Activated B cell treated with CpG ODN at 0.5 μM for 24 hours (primary cell): ENCODE results near the gene FMNL2. TPM values are rescaled to one million over a fixed set of nuclear protein-coding genes. Genes with fewer than 3 reads are reported as not detected.

Experiments
- ATAC-seq: fragments of 200-7000 bp; cut with Tn5 transposase; one replicate; pipeline ENCODE4 v1.10.0; 2021; ENCODE audit warnings: low read depth, mild to moderate bottlenecking, moderate library complexity
- CTCF ChIA-PET: fragments of 350-600 bp; sonication (Branson Sonifier 250); formaldehyde crosslinking; loops from one replicate; lab custom pipeline; 2021; ENCODE audit warnings: antibody characterized with exemption; lab: Charles Lee
- POLR2A ChIA-PET: fragments of 350-600 bp; sonication (Branson Sonifier 250); formaldehyde crosslinking; loops from one replicate; lab custom pipeline; 2021; ENCODE audit warnings: antibody characterized with exemption; lab: Charles Lee
- DNase-seq: peaks from one replicate; pipeline ENCODE4 v3.0.0; 2022
- H3K27ac Mint-ChIP-seq: one replicate; pipeline ENCODE4 v1.8.0; 2020; ENCODE audit warnings: mixed read lengths
- H3K27me3 Mint-ChIP-seq: one replicate; pipeline ENCODE4 v1.8.0; 2021; ENCODE audit warnings: mixed read lengths
- H3K36me3 Mint-ChIP-seq: one replicate; pipeline ENCODE4 v1.8.0; 2021; ENCODE audit warnings: low read depth, mixed read lengths
- H3K4me1 Mint-ChIP-seq: one replicate; pipeline ENCODE4 v1.8.0; 2021; ENCODE audit warnings: mixed read lengths
- H3K4me3 Mint-ChIP-seq: one replicate; pipeline ENCODE4 v1.8.0; 2020; ENCODE audit warnings: mild to moderate bottlenecking, mixed read lengths
- H3K9me3 Mint-ChIP-seq: one replicate; pipeline ENCODE4 v1.8.0; 2020; ENCODE audit warnings: mixed read lengths
- CTCF ChIP-seq: fragments of 200-600 bp; IDR thresholded peaks from one replicate; pipeline ENCODE4 v1.8.0; 2022; ENCODE audit warnings: antibody characterized with exemption, mild to moderate bottlenecking
- intact Hi-C: fragments of 100-400 bp; cut with micrococcal nuclease; formaldehyde crosslinking; loops from one replicate; pipeline ENCODE4 v1.15.1; 2024
- total RNA-seq: library from RNA; stranded (reverse); gene quantifications from 2 replicates; pipeline ENCODE4 v1.2.3, GENCODE V29; 2022

FMNL2 gene
- total RNA-seq, 1 donor from 2014 or later, result 4.0 TPM

DNA sequence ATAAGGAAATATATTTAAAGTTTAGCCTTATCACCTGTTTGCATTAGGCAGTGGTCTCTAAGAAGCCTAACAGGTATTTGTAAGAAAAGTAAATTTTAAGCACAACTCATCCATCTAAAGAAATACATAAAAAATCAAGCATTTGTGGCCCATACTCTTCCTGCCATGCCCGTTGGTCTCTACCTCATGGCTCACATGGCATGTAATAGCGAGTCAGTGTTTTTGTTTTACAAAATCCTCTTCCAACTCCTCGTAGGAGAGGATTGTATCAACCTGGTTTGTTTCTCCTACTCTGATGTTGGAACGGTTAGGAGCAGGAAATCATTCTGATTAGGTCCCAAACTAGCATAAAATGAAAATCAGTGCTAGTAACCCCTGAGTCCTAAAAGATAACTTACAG is 91.8 kb downstream of the FMNL2 start:
- Mint-ChIP-seq H3K4me3 (no peak overlapping the region), H3K27ac (no peak overlapping the region), H3K36me3 (no peaks in the 10 kb centered on the region), H3K9me3 (no peaks in the 10 kb centered on the region), H3K4me1 (peaks cover 10% of the 10 kb centered on the region), H3K27me3 (no peaks in the 10 kb centered on the region)
- ChIA-PET CTCF (no interaction called here), POLR2A (no interaction called here)
- no peak for TF ChIP-seq CTCF
- intact Hi-C loops, result no loop called here
- DNase-seq (no peak), ATAC-seq (no peak)

DNA sequence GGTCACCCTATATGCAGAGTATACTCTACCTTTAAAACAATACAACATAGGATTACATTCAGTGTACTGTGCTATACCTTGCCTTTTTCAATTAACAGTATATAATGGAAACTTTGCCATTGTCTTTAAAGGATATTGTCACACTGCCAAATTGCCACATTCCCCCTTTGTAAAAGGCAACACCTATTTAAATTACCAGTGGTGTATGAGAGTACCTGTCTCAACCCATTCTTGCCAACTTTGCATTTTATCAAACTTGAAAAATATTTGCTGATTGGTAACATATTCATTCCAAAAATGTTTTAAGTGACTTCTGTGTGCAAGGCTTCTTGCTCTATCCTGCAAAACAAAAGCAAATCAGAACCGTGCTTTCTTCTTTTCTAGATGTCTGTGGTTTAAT is 92.9 kb downstream of the FMNL2 start:
- DNase-seq (no peak), ATAC-seq (no peak)
- no peak for TF ChIP-seq CTCF
- POLR2A ChIA-PET, result no interaction called here
- Mint-ChIP-seq H3K9me3 (no peaks in the 10 kb centered on the region), H3K4me3 (no peak overlapping the region), H3K36me3 (no peaks in the 10 kb centered on the region), H3K27me3 (no peaks in the 10 kb centered on the region), H3K4me1 (peaks cover 14% of the 10 kb centered on the region), H3K27ac (no peak overlapping the region)
- intact Hi-C loops, result no loop called here
- CTCF ChIA-PET, result no interaction called here

DNA sequence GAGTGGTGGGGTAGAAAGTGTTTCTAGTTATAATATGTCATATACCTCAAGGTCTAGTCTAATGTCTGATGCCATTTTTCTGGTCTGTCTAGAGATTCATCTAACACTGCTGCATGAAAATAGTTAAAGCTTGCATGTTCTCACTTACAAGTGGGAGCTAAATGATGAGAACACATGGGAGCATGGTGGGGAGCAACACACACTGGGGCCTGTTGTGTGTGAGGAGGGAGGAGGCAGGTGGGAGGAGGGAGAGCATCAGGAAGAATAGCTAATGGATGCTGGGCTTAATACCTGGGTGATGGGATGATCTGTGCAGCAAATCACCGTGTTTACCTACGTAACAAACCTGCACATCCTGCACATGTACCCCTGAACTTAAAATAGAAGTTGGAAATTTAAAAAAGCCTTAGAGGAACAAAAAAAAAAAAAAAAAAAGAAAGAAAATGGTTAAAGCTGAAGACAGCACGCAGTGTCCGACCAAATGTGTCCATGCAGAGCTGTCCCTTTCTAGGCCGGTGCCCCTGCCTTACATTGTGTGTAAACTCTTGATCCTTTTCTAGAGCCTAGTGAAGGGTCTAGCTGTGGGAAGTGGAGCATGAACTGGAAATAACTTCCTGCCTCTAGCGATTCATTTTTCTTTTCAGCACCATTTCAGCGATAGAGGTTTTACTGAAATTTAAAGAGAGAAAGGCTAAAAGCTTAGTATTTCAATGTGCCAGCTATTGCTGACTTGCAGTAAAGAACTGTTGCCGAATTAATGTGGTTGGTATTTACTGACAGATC is 94.0 kb downstream of the FMNL2 start:
- Mint-ChIP-seq H3K36me3 (no peaks in the 10 kb centered on the region), H3K27me3 (no peaks in the 10 kb centered on the region), H3K4me3 (no peak overlapping the region), H3K4me1 (peaks cover 14% of the 10 kb centered on the region), H3K9me3 (no peaks in the 10 kb centered on the region), H3K27ac (no peak overlapping the region)
- TF ChIP-seq CTCF, result no peak
- no peak for ATAC-seq
- CTCF ChIA-PET, result no interaction called here
- intact Hi-C loops, result no loop called here
- POLR2A ChIA-PET, result interaction anchor here (0.7 kb wide), 1 partner anchor 253 kb away, joined by 4 read pairs; no protein-coding TSS in a partner anchor
- no peak for DNase-seq

DNA sequence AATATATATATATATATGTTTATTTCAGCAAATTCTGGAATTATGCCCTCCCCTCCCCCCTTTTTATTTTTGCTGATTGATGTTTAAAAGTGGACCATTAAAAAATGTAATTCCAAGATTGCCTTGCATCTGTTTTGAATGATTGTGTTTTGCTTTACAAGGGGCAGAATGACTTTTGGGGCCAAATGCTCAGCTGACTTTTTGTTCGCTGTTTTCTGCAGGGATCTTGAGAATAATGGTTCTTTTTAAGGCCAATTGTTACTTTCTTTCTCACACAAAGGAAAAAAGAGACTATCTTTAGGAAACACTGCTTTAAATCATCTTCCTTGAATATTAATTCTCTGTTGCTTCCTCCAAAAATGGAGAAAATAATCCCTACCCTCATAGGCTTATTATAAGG is 95.9 kb downstream of the FMNL2 start:
- no peak for DNase-seq
- CTCF ChIA-PET, result no interaction called here
- Mint-ChIP-seq H3K4me1 (peaks cover 14% of the 10 kb centered on the region), H3K36me3 (no peaks in the 10 kb centered on the region), H3K27ac (no peak overlapping the region), H3K4me3 (no peak overlapping the region), H3K9me3 (no peaks in the 10 kb centered on the region), H3K27me3 (no peaks in the 10 kb centered on the region)
- intact Hi-C loops, result no loop called here
- TF ChIP-seq CTCF, result no peak
- ATAC-seq, result no peak
- POLR2A ChIA-PET, result no interaction called here

GRCh38 chr2:152431370-152432098 is 96.6 kb downstream of the FMNL2 start:
- no peaks in the 10 kb centered on the region for H3K9me3 Mint-ChIP-seq
- H3K27ac Mint-ChIP-seq, result no peak overlapping the region
- ChIA-PET POLR2A (no interaction called here), CTCF (no interaction called here)
- intact Hi-C loops, result no loop called here
- no peaks in the 10 kb centered on the region for H3K36me3 Mint-ChIP-seq
- TF ChIP-seq CTCF, result no peak
- no peak overlapping the region for H3K4me3 Mint-ChIP-seq
- ATAC-seq, result no peak
- DNase-seq, result no peak
- no peaks in the 10 kb centered on the region for H3K27me3 Mint-ChIP-seq
- peaks cover 14% of the 10 kb centered on the region for H3K4me1 Mint-ChIP-seq
